Right renal cortex interstitium (tissue), 3 donors: Measurements from ENCODE around the gene XIRP1. TPM values are rescaled to one million over a fixed set of nuclear protein-coding genes. Genes with fewer than 3 reads are reported as not detected.

Experiments
- DNase-seq, 3 donors: peaks; one replicate each; pipeline ENCODE4 v3.0.0-alpha.2; 2013; ENCODE audit warnings: low read depth in 3 of 3, low spot score in 2 of 3
- polyA plus RNA-seq, 3 donors: library from polyadenylated mRNA; unstranded; fragments of 120-200 nt; gene quantifications; one replicate each; pipeline ENCODE4 v1.2.1, GENCODE V29; 2013; ENCODE audit not compliant: insufficient read length in 3 of 3

XIRP1 gene
- polyA plus RNA-seq, 3 donors: 0.12 to 0.47 (median 0.16) TPM

DNA sequence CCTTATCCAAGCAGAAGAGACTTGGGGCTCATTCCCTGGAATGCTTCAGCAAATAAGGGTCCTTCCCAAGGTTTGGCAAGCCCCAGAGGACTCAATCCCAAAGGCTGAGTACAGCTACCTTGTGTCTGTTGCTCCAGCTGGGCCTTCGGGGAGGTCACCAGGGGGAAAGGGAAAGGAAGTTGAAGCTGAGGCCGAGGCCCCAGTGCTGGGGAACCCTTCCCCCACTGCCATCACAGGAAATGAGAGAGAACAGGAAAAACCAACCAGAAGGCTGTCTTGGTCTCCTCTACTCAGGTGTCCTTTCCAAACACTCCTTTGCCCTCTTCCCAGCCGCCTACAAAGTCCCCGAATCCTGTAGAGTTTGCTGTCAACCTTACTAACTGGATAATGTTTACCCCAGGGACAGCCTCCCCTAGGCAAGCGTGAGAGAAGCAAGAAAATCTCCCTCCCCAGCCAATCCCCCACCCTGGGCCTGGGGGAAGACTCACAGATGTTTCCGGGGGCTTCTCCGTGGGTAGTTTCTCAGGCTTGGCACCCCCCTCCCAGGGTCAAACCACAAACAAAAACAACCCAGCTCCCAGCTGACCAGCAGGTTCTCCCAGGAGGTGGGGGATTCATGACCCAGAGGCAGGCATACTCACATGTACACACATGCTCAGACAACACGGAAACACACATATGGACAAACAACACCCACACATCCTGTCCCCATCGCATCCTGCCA is 44.5 kb downstream of the XIRP1 start:
- no peak for DNase-seq

- DNase-seq: no peak
Observed at GRCh38 chr3:39146611-39147591, 45.5 kb downstream of the XIRP1 start.

DNA sequence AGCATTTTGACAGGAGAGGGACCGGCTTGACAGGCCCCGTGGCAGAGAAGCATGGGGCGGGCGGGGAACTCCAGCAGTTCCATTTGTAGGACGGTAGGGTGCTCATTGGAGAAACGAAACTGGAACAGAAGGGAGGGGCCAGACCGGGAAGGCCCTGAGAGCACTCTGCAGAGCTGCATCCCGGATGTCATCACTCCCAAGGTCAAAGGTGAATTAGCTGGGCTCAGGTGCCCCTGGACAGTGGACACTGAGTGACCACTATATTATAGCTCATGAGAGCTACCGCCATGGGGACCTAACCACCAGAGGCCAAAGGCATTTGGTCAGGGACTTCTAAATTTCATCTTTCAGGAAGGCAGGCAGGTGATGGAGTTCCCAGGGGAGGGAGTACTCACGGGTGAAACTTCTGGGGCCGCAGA is 46.3 kb downstream of the XIRP1 start:
- no peak for DNase-seq

DNA sequence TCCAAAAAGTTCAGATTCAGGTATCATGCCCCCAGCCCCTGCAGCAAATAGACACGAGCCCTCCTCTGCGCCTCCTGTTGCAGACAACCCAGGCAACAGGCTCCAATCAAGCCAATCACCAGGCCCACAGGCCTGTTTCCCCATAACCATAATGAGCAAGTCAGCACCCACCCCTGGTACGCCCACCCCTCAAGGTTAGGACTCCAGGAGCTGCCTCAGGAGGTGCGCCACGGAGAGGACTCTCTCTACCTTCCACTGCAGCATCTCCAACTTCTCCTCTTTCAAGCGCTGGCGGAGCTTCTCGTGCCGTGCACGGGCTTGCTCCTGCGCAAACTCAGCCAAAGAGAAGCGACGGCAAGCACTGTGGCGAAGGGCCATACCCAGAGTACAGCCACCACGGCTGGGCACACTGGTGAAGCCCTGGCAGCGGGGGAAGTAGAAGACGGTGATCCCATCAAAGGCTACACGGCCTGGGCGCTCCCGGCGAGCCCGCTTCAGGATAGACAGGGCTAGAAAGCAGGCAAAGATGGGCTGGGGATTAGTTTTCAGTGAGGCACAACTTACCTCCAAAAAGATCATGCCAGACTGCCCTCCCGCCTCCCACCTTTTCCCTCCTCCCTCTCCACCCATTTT is 47.5 kb downstream of the XIRP1 start:
- DNase-seq: no peak

GRCh38 chr3:39144095-39144747 is 48.2 kb downstream of the XIRP1 start:
- no peak for DNase-seq

DNA sequence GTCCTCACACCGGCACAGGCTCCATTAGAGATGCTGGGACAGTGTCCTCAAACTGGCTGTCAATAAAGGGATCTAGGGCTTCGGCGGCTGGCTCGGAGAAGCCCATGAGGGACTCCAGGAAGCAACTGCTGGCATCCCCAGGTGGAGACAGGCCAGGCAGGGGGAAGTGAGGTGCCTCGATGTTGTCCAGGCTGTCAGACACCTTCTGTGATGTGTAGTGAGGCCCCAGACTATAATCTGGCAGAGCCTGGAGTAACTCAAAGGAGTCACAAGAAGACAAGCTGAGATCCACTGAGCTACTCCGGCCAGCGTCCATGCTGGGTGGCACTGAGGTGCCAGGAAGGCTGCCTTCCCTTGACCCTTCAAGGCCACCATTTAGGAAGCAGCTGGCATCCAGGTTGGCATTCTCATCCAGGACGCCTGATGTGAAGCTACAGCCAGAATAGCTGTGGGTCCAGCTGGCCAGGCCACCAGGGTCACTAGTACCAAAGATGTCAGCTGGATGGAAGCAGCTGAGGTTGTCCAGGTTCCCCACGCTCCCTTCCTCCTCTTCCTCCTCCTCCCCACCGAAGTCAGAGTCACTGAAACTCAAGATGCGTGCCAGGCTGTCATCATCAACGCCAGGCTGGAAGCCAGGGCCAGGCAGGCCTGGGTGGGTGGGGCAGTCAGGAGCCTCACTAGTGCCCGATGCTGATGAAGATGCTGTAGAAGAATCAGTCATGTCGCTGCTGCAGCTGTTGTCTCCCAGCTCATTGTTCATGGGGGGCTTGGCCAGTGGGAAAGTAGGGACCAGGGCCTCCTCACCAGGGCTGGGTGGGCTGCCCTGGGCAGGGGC is 49.1 kb downstream of the XIRP1 start:
- DNase-seq: no peak

DNA sequence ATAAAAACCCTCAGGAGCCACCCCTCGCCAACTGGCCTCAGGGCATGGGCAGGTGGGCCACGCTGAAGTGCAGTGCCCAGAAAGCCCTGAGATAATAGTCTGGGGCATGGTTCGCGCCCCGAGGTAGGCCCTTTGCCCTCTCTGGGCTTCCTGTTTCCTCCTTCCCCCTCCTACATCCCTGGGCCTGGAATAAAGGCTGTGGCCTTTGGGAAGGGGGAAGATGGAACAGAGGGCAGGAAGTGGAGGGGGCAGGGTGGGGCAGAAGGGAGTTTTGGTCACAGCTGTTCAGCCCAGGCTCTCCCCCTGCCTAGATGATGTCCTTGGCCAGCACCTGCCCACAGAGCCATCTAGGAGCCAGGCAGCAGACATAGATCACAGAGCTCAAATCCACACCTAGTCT is 50.3 kb downstream of the XIRP1 start:
- no peak for DNase-seq

DNA sequence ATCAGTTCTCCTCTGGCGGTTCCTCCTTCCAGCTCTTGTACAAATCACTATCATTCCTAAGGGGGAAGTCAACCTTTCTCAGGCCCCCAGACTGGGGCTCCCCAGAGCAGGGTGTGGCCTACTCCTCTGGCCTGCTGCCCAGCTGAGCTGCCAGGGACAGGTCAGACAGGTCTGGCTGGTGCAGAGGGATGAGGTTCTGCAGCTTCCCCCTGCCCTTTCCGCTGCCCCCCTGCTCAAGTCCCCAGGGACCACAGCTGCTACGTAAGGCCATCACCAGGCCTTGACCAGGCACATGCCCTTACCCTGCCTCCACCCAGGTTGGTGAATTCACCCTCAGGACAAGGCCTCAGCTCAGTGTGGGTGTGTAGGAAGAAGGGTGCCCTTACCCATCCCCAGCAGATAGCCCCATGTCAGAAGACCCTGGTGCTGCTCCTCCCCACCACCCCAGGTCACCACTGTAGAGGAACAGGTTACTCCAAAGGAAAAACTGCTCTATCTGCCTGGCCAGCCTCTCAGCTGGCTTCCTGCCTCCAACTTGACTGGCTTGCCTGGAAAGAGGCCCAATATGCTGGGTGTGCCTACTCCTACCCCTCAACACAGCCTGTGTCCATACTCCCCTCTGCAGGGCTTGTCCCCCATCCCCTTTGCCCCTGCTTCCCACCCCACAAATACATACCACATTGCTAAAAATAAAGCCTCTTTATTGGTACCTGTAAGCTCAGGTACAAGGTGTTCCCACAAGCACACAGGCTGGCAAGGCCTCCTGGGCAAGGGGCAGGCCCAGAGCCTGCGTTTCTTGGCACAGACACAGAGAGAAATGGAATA is 51.0 kb downstream of the XIRP1 start:
- DNase-seq: no peak

DNA sequence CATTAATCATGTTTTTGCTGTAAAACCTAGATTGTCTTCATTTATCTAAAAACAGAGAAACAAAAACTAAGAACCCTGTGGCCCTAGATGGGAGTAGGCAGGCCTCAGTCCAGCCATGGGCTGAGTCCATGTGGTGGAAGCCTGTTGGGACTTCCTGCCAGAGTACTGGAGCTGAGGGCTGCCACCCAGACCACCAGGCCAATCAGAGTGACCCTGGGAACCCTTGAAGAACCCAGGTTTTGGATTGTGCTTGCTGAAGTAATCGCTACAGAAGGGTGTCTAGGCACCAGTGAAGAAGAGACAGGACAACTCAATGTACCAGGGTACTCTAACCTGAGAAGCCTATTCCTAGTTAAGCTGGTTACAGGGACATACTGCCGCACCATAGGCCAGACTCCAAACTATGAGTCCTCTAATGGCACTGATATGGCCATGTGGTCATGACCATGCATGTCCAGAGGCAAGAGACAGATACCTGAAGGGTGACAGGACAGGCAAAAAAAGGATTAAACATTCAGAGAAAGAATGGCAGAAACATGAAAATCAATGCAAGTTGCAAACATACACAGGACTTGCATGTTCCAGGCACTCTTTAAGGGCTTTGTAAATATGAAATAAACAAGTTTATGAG is 51.9 kb downstream of the XIRP1 start:
- no peak for DNase-seq

- DNase-seq: no peak
Observed at GRCh38 chr3:39139442-39139841, 53.0 kb downstream of the XIRP1 start.

DNA sequence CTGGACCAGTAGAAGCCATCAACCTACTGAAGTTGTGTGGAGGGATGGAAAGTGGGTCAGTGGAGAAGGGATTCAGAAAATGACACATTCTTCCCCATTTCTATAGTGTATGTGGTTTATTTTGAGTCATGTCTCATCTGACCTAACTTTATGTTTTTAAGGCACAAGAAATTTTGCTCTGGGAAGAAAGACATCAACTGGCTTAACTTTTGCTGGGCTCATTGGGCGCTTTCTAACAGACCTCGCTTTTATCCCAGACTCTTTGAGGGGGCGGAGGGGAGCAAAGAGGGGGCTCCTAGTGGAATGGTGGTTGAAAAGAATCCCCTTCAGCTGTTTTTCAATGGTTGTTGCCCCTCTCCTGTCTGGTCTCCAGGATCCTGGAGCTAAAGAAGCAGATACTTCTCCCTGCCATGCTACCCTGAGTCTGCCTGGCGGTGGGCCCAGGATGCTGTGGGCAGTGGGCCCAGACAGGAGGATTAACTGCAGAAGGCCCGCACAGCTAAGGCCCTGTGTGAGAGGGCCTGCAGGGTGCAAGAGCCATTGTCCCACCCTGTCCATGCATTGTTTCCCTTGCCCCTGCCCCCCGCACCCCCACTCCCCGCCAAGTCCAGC is 53.5 kb downstream of the XIRP1 start:
- no peak for DNase-seq

DNA sequence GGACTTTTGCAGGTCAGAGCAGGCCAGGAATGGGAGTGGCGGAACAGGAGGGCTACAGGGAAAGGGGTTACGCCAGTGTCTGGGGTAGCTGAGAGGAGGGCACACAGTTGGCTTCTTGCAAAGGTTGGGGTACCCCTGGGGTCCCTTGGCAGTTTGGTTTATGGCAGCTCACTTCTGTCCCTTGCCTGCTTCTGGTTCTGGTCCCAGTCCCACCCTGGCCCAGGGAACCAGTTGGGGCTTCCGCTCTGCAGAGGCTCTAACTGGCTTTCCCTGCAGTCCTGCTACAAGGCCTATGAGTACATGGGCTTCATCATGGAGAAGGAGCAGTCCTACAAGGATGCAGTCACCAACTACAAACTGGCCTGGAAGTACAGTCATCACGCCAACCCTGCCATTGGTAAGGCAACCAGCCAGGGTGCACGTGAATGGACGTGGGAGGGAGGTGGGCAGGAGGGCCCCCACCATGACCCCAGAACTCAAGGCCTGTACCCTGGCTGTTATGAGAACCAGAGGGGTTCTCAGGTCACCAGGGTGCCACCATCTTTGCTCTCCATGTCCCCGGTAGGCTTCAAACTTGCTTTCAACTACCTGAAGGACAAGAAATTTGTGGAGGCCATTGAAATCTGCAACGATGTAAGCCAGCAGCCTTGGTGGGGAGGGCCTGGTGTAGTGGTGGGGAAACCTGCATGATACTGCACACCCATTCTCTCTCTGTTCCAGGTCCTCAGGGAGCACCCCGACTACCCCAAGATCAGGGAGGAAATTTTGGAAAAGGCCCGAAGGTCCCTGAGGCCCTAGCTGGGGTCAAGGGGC is 54.2 kb downstream of the XIRP1 start:
- no peak for DNase-seq

DNA sequence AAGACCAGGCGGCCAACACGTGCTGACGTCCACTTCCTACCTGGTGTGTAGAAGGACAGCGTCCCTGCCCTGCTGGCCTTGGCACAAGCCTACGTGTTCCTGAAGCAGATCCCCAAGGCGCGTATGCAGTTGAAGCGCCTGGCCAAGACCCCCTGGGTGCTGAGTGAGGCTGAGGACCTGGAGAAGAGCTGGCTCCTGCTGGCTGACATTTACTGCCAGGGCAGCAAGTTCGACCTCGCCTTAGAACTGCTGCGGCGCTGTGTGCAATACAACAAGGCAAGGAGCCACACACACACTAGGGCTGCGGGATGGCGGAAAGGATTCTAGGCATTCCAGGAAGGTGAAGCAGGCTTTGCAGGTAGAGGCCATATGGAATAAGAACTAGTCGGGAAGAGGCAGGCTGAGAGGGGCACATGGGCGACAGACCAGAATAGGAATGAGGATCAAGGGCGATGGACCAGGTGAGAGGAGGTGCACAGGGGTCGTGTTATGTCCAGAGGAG is 54.9 kb downstream of the XIRP1 start:
- no peak for DNase-seq

GRCh38 chr3:39136533-39137434 is 55.6 kb downstream of the XIRP1 start:
- DNase-seq: no peak

DNA sequence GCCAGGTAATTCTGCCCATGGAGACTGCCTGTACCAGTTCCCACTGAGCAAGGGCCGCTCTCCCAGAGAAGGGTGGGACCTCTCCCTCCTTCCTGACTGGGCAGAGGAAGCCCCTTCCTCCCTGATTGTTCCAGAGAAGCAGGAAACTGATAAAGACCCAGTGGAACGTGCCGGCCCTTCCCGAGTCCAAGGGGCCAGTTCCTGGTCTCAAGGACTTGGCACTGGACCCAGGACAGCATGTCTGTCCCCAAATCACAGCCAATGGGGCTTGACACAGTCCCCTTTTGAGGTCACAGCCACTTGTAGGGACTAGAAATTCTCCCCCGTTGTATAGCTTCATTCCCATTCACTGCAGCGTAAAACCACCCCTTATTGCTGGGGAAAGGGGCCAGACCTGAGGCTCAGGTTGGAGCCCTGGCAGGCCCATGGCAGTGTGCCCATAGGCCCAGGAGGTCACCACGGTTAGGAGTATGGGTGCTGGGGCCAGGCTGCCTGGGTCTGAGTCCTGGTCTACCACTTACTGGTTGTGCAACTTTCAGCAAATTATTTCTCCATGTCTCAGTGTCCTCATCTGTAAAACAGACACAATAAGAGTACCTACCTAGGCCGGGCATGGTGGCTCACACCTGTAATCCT is 57.1 kb downstream of the XIRP1 start:
- no peak for DNase-seq

- DNase-seq: no peak
Observed at GRCh38 chr3:39134305-39134704, 58.1 kb downstream of the XIRP1 start.
